ENCODE measurements around the gene TMEM131L.
"Not testable (repeated sequence)": the region's sequence is repeated elsewhere in the genome, so short reads cannot be mapped to it uniquely, and the experiment has no call there.

The TMEM131L gene

DNA sequence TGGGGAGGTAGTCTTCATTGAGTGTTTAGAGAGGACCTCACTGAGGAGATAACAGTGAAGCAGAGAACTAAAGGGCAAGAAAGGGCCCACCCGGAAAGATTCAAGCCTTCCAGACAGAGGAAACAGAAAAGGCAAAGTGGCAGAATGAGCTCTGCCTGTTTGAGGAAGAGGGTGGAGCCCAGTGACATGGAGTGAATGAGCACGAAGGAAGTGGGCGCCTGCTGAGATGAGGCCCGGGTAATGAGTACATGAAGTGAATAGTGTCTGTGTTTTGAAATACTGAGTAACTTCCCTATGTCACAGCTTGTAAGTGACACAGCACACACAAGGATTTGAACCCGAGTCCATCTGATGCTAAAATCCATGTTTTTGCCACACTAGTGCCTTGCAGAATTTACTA, 185.4 kb downstream of the TMEM131L start:
- no peak for DNase-seq (ENCODE audit: low read depth, low spot score)
- no peaks in the 10 kb centered on the region for H3K36me3 ChIP-seq (ENCODE audit: control insufficient read depth, insufficient read depth, low read length)

DNA sequence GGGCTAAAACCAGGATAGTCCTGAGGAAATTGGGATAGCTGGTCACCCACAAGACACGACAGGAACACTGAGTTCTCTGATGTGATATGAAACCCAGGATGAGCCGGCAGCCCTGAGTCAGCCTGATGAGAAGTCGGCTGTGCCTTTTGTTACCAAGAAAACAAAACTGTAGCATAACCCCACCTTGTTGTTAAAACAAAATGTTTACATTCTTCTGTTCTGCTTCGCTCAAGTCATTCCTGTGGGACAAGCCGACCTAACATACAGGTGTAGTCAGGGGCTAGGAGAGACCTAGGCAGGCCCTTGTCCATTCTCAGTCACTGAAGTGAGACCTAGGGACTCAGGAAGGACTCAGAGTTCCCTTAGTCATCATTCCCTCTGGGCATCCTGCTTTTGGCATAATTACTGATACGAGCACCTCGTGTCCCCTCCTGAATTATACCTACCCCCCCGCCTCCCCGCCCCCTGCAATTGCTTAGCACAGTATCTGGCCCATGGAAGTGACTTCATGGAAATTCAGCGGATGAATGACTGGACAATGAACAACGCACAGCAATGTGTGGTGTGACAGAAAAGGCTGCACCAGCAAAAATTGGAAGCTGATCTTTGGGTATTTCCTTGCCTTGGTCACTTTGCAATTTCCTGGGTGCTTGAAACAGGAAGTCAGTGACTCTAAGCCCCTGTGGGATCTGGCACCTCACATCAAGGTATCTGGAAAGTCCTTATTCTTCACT, 186.1 kb downstream of the TMEM131L start:
- Histone ChIP-seq H3K4me3 (ENCODE audit: low read length) (no peak overlapping the region), H3K9me3 (ENCODE audit: control insufficient read depth, insufficient read depth, low read length) (no peaks in the 10 kb centered on the region), H3K27me3 (ENCODE audit: control insufficient read depth, insufficient read depth, low read length) (no peaks in the 10 kb centered on the region), H3K36me3 (ENCODE audit: control insufficient read depth, insufficient read depth, low read length) (no peaks in the 10 kb centered on the region), H3K4me1 (ENCODE audit: control insufficient read depth, insufficient read depth, low read length) (peaks cover 3% of the 10 kb centered on the region; the same call in 1 of the 2 replicates), H3K27ac (ENCODE audit: low read length) (no peak overlapping the region)
- WGBS (ENCODE audit: insufficient coverage, insufficient read length), result no CpG with 5 or more reads among the region's 11 CpGs
- no peak for DNase-seq (ENCODE audit: low read depth, low spot score)

More for the DNA sequence above, 185.4 kb downstream of the TMEM131L start:
- peaks cover 3% of the 10 kb centered on the region; the same call in 1 of the 2 replicates for H3K4me1 ChIP-seq (ENCODE audit: control insufficient read depth, insufficient read depth, low read length)
- H3K27ac ChIP-seq (ENCODE audit: low read length), result no peak overlapping the region
- no peaks in the 10 kb centered on the region for H3K27me3 ChIP-seq (ENCODE audit: control insufficient read depth, insufficient read depth, low read length)
- no peak overlapping the region for H3K4me3 ChIP-seq (ENCODE audit: low read length)
- WGBS (ENCODE audit: insufficient coverage, insufficient read length), result no CpG with 5 or more reads among the region's 5 CpGs
- H3K9me3 ChIP-seq (ENCODE audit: control insufficient read depth, insufficient read depth, low read length), result no peaks in the 10 kb centered on the region

- Histone ChIP-seq H3K4me3 (ENCODE audit: low read length) (no peak overlapping the region), H3K27me3 (ENCODE audit: control insufficient read depth, insufficient read depth, low read length) (no peaks in the 10 kb centered on the region), H3K9me3 (ENCODE audit: control insufficient read depth, insufficient read depth, low read length) (no peaks in the 10 kb centered on the region), H3K36me3 (ENCODE audit: control insufficient read depth, insufficient read depth, low read length) (no peaks in the 10 kb centered on the region), H3K27ac (ENCODE audit: low read length) (no peak overlapping the region), H3K4me1 (ENCODE audit: control insufficient read depth, insufficient read depth, low read length) (peaks cover 3% of the 10 kb centered on the region; the same call in 1 of the 2 replicates)
- no peak for DNase-seq (ENCODE audit: low read depth, low spot score)
- WGBS (ENCODE audit: insufficient coverage, insufficient read length), result no CpG with 5 or more reads among the region's 4 CpGs
Observed at GRCh38 chr4:153655002-153655541, 188.9 kb downstream of the TMEM131L start.

- DNase-seq (ENCODE audit: low read depth, low spot score), result no peak
- no peaks in the 10 kb centered on the region for H3K36me3 ChIP-seq (ENCODE audit: control insufficient read depth, insufficient read depth, low read length)
- no peaks in the 10 kb centered on the region for H3K9me3 ChIP-seq (ENCODE audit: control insufficient read depth, insufficient read depth, low read length)
- no CpG with 5 or more reads among the region's 4 CpGs for WGBS (ENCODE audit: insufficient coverage, insufficient read length)
- peaks cover 3% of the 10 kb centered on the region; the same call in 1 of the 2 replicates for H3K4me1 ChIP-seq (ENCODE audit: control insufficient read depth, insufficient read depth, low read length)
- no peak overlapping the region for H3K27ac ChIP-seq (ENCODE audit: low read length)
- H3K4me3 ChIP-seq (ENCODE audit: low read length), result no peak overlapping the region
- H3K27me3 ChIP-seq (ENCODE audit: control insufficient read depth, insufficient read depth, low read length), result no peaks in the 10 kb centered on the region
Observed at GRCh38 chr4:153655928-153656327, 189.8 kb downstream of the TMEM131L start.

DNA sequence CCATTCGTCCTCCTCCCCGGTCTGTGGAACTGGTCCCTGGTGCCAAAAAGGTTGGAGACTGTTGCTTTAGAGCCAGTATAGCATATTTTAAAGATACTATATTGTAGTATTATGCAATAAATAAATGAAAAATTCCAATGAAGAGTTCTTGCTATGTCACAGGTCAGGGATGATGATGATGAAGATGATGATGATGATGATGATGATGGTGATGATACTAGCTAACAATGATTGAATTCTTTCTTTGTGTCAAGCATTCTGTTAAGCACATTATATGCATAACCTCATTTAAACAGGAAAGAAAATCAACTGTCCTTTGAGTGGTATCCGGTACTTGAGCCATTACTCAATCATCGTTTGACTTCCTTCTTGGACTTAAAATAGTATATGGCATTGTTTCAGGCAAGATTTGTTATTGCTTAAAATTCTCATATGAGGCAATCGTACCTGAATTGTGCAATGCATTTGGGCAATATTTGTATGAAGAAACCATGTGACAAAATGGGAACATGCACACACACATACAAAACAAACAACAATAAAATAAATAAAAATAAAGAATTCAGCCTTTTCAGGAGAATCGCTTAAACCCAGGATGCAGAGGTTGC, 195.2 kb downstream of the TMEM131L start:
- Histone ChIP-seq H3K36me3 (ENCODE audit: control insufficient read depth, insufficient read depth, low read length) (no peaks in the 10 kb centered on the region), H3K27ac (ENCODE audit: low read length) (no peak overlapping the region), H3K27me3 (ENCODE audit: control insufficient read depth, insufficient read depth, low read length) (no peaks in the 10 kb centered on the region), H3K4me3 (ENCODE audit: low read length) (no peak overlapping the region), H3K9me3 (ENCODE audit: control insufficient read depth, insufficient read depth, low read length) (no peaks in the 10 kb centered on the region), H3K4me1 (ENCODE audit: control insufficient read depth, insufficient read depth, low read length) (no peaks in the 10 kb centered on the region)
- WGBS (ENCODE audit: insufficient coverage, insufficient read length), result no CpG with 5 or more reads among the region's 6 CpGs
- DNase-seq (ENCODE audit: low read depth, low spot score), result no peak

DNA sequence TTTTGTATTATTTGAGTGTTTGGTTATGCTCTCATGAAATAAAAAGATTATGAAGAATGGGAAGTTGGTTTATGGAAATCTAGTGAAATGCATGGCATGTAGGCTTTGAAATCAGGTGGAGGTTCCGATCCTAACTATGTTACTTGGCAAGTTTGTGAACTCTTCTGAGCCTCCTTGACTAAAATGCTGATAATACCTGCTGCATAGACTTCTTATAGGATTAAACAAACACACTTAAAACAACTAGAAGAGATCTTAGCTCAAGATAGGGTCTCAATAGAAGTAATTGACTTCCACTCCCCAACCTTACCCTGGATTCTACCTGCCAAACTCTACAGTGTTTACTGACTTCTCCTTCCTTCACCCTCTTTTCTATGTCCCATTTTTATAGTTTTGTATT, 195.7 kb downstream of the TMEM131L start:
- Histone ChIP-seq H3K4me3 (ENCODE audit: low read length) (no peak overlapping the region), H3K4me1 (ENCODE audit: control insufficient read depth, insufficient read depth, low read length) (no peaks in the 10 kb centered on the region), H3K36me3 (ENCODE audit: control insufficient read depth, insufficient read depth, low read length) (no peaks in the 10 kb centered on the region), H3K9me3 (ENCODE audit: control insufficient read depth, insufficient read depth, low read length) (no peaks in the 10 kb centered on the region), H3K27ac (ENCODE audit: low read length) (no peak overlapping the region), H3K27me3 (ENCODE audit: control insufficient read depth, insufficient read depth, low read length) (no peaks in the 10 kb centered on the region)
- no peak for DNase-seq (ENCODE audit: low read depth, low spot score)
- WGBS (ENCODE audit: insufficient coverage, insufficient read length), result no CpG with 5 or more reads among the region's 1 CpG

- no CpG with 5 or more reads among the region's 1 CpG for WGBS (ENCODE audit: insufficient coverage, insufficient read length)
Observed at GRCh38 chr4:153663667-153664066, 197.5 kb downstream of the TMEM131L start.

GRCh38 chr4:153666505-153666904, 200.3 kb downstream of the TMEM131L start:
- H3K4me3 ChIP-seq (ENCODE audit: low read length); H3K27ac ChIP-seq (ENCODE audit: low read length); H3K27me3 ChIP-seq (ENCODE audit: control insufficient read depth, insufficient read depth, low read length); H3K36me3 ChIP-seq (ENCODE audit: control insufficient read depth, insufficient read depth, low read length); H3K9me3 ChIP-seq (ENCODE audit: control insufficient read depth, insufficient read depth, low read length); H3K4me1 ChIP-seq (ENCODE audit: control insufficient read depth, insufficient read depth, low read length); DNase-seq (ENCODE audit: low read depth, low spot score): not testable (repeated sequence)
- no CpG with 5 or more reads among the region's 1 CpG for WGBS (ENCODE audit: insufficient coverage, insufficient read length)

More at GRCh38 chr4:153663667-153664066, 197.5 kb downstream of the TMEM131L start:
- no peak overlapping the region for H3K27ac ChIP-seq (ENCODE audit: low read length)
- no peaks in the 10 kb centered on the region for H3K36me3 ChIP-seq (ENCODE audit: control insufficient read depth, insufficient read depth, low read length)
- H3K4me1 ChIP-seq (ENCODE audit: control insufficient read depth, insufficient read depth, low read length), result no peaks in the 10 kb centered on the region
- no peaks in the 10 kb centered on the region for H3K9me3 ChIP-seq (ENCODE audit: control insufficient read depth, insufficient read depth, low read length)
- no peak overlapping the region for H3K4me3 ChIP-seq (ENCODE audit: low read length)
- H3K27me3 ChIP-seq (ENCODE audit: control insufficient read depth, insufficient read depth, low read length), result no peaks in the 10 kb centered on the region
- no peak for DNase-seq (ENCODE audit: low read depth, low spot score)

DNA sequence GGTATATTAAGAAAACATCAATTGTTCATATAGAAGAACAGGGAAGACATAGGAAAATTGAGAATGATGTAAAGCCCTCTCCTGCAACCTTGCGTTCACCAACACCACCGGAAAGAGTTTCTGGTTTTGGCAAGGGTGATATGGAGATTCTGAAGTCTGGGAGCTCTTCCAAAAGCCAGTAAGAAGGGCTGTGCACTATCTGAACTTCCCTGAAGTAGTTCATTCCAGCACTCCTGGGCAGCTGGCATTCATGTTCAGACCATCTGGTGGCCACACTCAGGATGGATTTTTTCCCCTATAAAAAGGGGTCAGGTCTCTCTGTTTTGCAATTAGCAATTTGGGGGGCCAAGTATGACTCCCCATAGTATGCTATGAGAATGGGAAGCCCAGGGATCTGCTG, 202.5 kb downstream of the TMEM131L start:
- no CpG with 5 or more reads among the region's 2 CpGs for WGBS (ENCODE audit: insufficient coverage, insufficient read length)
- DNase-seq (ENCODE audit: low read depth, low spot score), result no peak

GRCh38 chr4:153669838-153670237, 203.7 kb downstream of the TMEM131L start:
- DNase-seq (ENCODE audit: low read depth, low spot score), result no peak
- H3K4me3 ChIP-seq (ENCODE audit: low read length), result no peak overlapping the region
- WGBS (ENCODE audit: insufficient coverage, insufficient read length), result no CpG with 5 or more reads among the region's 3 CpGs
- no peaks in the 10 kb centered on the region for H3K27me3 ChIP-seq (ENCODE audit: control insufficient read depth, insufficient read depth, low read length)
- no peaks in the 10 kb centered on the region for H3K36me3 ChIP-seq (ENCODE audit: control insufficient read depth, insufficient read depth, low read length)
- H3K9me3 ChIP-seq (ENCODE audit: control insufficient read depth, insufficient read depth, low read length), result no peaks in the 10 kb centered on the region
- H3K4me1 ChIP-seq (ENCODE audit: control insufficient read depth, insufficient read depth, low read length), result no peaks in the 10 kb centered on the region
- H3K27ac ChIP-seq (ENCODE audit: low read length), result no peak overlapping the region

More for the DNA sequence above, 202.5 kb downstream of the TMEM131L start:
- Histone ChIP-seq H3K4me3 (ENCODE audit: low read length) (no peak overlapping the region), H3K36me3 (ENCODE audit: control insufficient read depth, insufficient read depth, low read length) (no peaks in the 10 kb centered on the region), H3K27ac (ENCODE audit: low read length) (no peak overlapping the region), H3K9me3 (ENCODE audit: control insufficient read depth, insufficient read depth, low read length) (no peaks in the 10 kb centered on the region), H3K4me1 (ENCODE audit: control insufficient read depth, insufficient read depth, low read length) (no peaks in the 10 kb centered on the region), H3K27me3 (ENCODE audit: control insufficient read depth, insufficient read depth, low read length) (no peaks in the 10 kb centered on the region)
